Retinal pigment epithelial cell (primary cell): ENCODE data around the gene CLRN2.

ENCODE experiments used
- DNase-seq: peaks from one replicate; pipeline ENCODE4 v3.0.0-alpha.2; 2010; ENCODE audit warnings: low read depth
- H3K4me3 ChIP-seq: 2 replicates; pipeline ENCODE4 v1.5.1; 2011; ENCODE audit warnings: mild to moderate bottlenecking, low read length, control low read depth, moderate library complexity
- CTCF ChIP-seq: conservative IDR thresholded peaks from 2 replicates; pipeline ENCODE4 v1.5.1; 2011; ENCODE audit warnings: low read depth, low read length, control low read depth, inconsistent platforms

The CLRN2 gene

GRCh38 chr4:17502756-17503155, 12.2 kb upstream of the CLRN2 start:
- TF ChIP-seq CTCF = no peak
- no peak overlapping the region for H3K4me3 ChIP-seq
- no peak for DNase-seq

- no peak overlapping the region for H3K4me3 ChIP-seq
- DNase-seq = no peak
- TF ChIP-seq CTCF = no peak
Observed at GRCh38 chr4:17504081-17504480, 10.9 kb upstream of the CLRN2 start.

GRCh38 chr4:17510582-17510981, 4.4 kb upstream of the CLRN2 start:
- DNase-seq = no peak
- TF ChIP-seq CTCF = no peak
- peak overlapping the region; percentile 76 for H3K4me3 ChIP-seq

GRCh38 chr4:17511051-17511450, 3.9 kb upstream of the CLRN2 start:
- H3K4me3 ChIP-seq = peak overlapping the region; percentile 76
- no peak for TF ChIP-seq CTCF
- no peak for DNase-seq

- H3K4me3 ChIP-seq = peak overlapping the region; percentile 76
- DNase-seq = no peak
- no peak for TF ChIP-seq CTCF
Observed at GRCh38 chr4:17511509-17511949, 3.4 kb upstream of the CLRN2 start.

- peak; percentile 34 for TF ChIP-seq CTCF
- H3K4me3 ChIP-seq = peak within 1 kb of the TSS; percentile 76
- peak; percentile 32 for DNase-seq
Observed at GRCh38 chr4:17511950-17512795, 2.8 kb upstream of the CLRN2 start, which contains the start of gene QDPR. TSS of gene QDPR (minus strand) at chr4:17512090. CDS start at chr4:17512054, 36 bp downstream.

GRCh38 chr4:17512973-17513665, 1.8 kb upstream of the CLRN2 start:
- TF ChIP-seq CTCF = no peak
- no peak for DNase-seq
- no peak overlapping the region for H3K4me3 ChIP-seq
